ENCODE measurements around the gene SPIRE2.

SPIRE2 gene

GRCh38 chr16:89890200-89890599 is 61.9 kb downstream of the SPIRE2 start:
- no peaks in the 10 kb centered on the region for H3K9me3 ChIP-seq (ENCODE audit: insufficient read depth, low read length)
- no peak overlapping the region for H3K9ac ChIP-seq (ENCODE audit: low read length)
- no peak overlapping the region for H3K27ac ChIP-seq (ENCODE audit: low read length)
- no peaks in the 10 kb centered on the region for H3K27me3 ChIP-seq (ENCODE audit: low read depth, low read length)
- H3K4me3 ChIP-seq (ENCODE audit: low read length), result no peak overlapping the region
- no peak overlapping the region for H2AFZ ChIP-seq (ENCODE audit: low read depth, low read length)
- H3K79me2 ChIP-seq (ENCODE audit: low read length), result no peaks in the 10 kb centered on the region
- no peak for TF ChIP-seq CTCF (IDR thresholded peaks at IDR 0.05; ENCODE audit: low read depth, low read length)
- TF ChIP-seq EZH2phosphoT487 (IDR thresholded peaks at IDR 0.05; ENCODE audit: low read depth), result no peak
- peaks cover 45% of the 10 kb centered on the region for H3K36me3 ChIP-seq (replicated peaks; ENCODE audit: low read depth, low read length)
- H3K4me2 ChIP-seq (ENCODE audit: low read length), result no peak overlapping the region
- H4K20me1 ChIP-seq (ENCODE audit: insufficient read depth, low read length), result peaks cover 4% of the 10 kb centered on the region; the same call in 1 of the 2 replicates
- no peaks in the 10 kb centered on the region for H3K4me1 ChIP-seq (ENCODE audit: low read length)

GRCh38 chr16:89890886-89891657 is 62.8 kb downstream of the SPIRE2 start:
- Histone ChIP-seq H3K79me2 (ENCODE audit: low read length) (no peaks in the 10 kb centered on the region), H3K27me3 (ENCODE audit: low read depth, low read length) (no peaks in the 10 kb centered on the region), H3K9ac (ENCODE audit: low read length) (no peak overlapping the region), H2AFZ (ENCODE audit: low read depth, low read length) (no peak overlapping the region), H3K27ac (ENCODE audit: low read length) (no peak overlapping the region), H4K20me1 (ENCODE audit: insufficient read depth, low read length) (peaks cover 4% of the 10 kb centered on the region; the same call in 1 of the 2 replicates), H3K9me3 (ENCODE audit: insufficient read depth, low read length) (no peaks in the 10 kb centered on the region), H3K36me3 (replicated peaks; ENCODE audit: low read depth, low read length) (peaks cover 48% of the 10 kb centered on the region), H3K4me1 (ENCODE audit: low read length) (no peaks in the 10 kb centered on the region), H3K4me2 (ENCODE audit: low read length) (no peak overlapping the region), H3K4me3 (ENCODE audit: low read length) (no peak overlapping the region)
- TF ChIP-seq EZH2phosphoT487 (IDR thresholded peaks at IDR 0.05; ENCODE audit: low read depth), result no peak
- no peak for TF ChIP-seq CTCF (IDR thresholded peaks at IDR 0.05; ENCODE audit: low read depth, low read length)

GRCh38 chr16:89892055-89892630 is 63.9 kb downstream of the SPIRE2 start:
- Histone ChIP-seq H4K20me1 (ENCODE audit: insufficient read depth, low read length) (peaks cover 4% of the 10 kb centered on the region; the same call in 1 of the 2 replicates), H3K9me3 (ENCODE audit: insufficient read depth, low read length) (no peaks in the 10 kb centered on the region), H3K4me2 (ENCODE audit: low read length) (no peak overlapping the region), H3K4me1 (ENCODE audit: low read length) (no peaks in the 10 kb centered on the region), H3K27ac (ENCODE audit: low read length) (no peak overlapping the region), H3K27me3 (ENCODE audit: low read depth, low read length) (no peaks in the 10 kb centered on the region), H3K4me3 (ENCODE audit: low read length) (no peak overlapping the region), H3K79me2 (ENCODE audit: low read length) (no peaks in the 10 kb centered on the region), H2AFZ (ENCODE audit: low read depth, low read length) (no peak overlapping the region), H3K9ac (ENCODE audit: low read length) (no peak overlapping the region), H3K36me3 (replicated peaks; ENCODE audit: low read depth, low read length) (peaks cover 47% of the 10 kb centered on the region)
- no peak for TF ChIP-seq EZH2phosphoT487 (IDR thresholded peaks at IDR 0.05; ENCODE audit: low read depth)
- TF ChIP-seq CTCF (IDR thresholded peaks at IDR 0.05; ENCODE audit: low read depth, low read length), result no peak

GRCh38 chr16:89892635-89893034 is 64.4 kb downstream of the SPIRE2 start:
- H2AFZ ChIP-seq (ENCODE audit: low read depth, low read length), result no peak overlapping the region
- H3K4me1 ChIP-seq (ENCODE audit: low read length), result no peaks in the 10 kb centered on the region
- H3K4me3 ChIP-seq (ENCODE audit: low read length), result no peak overlapping the region
- peaks cover 4% of the 10 kb centered on the region; the same call in 1 of the 2 replicates for H4K20me1 ChIP-seq (ENCODE audit: insufficient read depth, low read length)
- H3K27ac ChIP-seq (ENCODE audit: low read length), result no peak overlapping the region
- TF ChIP-seq CTCF (IDR thresholded peaks at IDR 0.05; ENCODE audit: low read depth, low read length) (no peak), EZH2phosphoT487 (IDR thresholded peaks at IDR 0.05; ENCODE audit: low read depth) (no peak)
- H3K9ac ChIP-seq (ENCODE audit: low read length), result no peak overlapping the region
- no peaks in the 10 kb centered on the region for H3K9me3 ChIP-seq (ENCODE audit: insufficient read depth, low read length)
- H3K36me3 ChIP-seq (replicated peaks; ENCODE audit: low read depth, low read length), result peaks cover 47% of the 10 kb centered on the region
- no peaks in the 10 kb centered on the region for H3K27me3 ChIP-seq (ENCODE audit: low read depth, low read length)
- no peaks in the 10 kb centered on the region for H3K79me2 ChIP-seq (ENCODE audit: low read length)
- H3K4me2 ChIP-seq (ENCODE audit: low read length), result no peak overlapping the region

Measured in OCI-LY3 (cell line).